Thyroid gland (tissue), 4 donors: ENCODE results near the gene KIAA1191. TPM values are rescaled to one million over a fixed set of nuclear protein-coding genes. Genes with fewer than 3 reads are reported as not detected.
A peak's percentile ranks its signal among the peaks of the same experiment; 100 is the strongest.
"Not testable (repeated sequence)": the region's sequence is repeated elsewhere in the genome, so short reads cannot be mapped to it uniquely, and the experiment has no call there.

Experiments used
- DNase-seq, 2 donors: peaks; one replicate each; pipeline ENCODE4 v3.0.0-alpha.2; 2019
- H3K27ac ChIP-seq, 3 donors: fragments of 200-600 bp; sonication (generic); 1 replicate in 2 of 3; 2 replicates in 1 of 3; pipeline ENCODE4 v1.5.1; 2016 to 2019; ENCODE audit warnings: mild to moderate bottlenecking in 1 of 3, moderate library complexity in 1 of 3
- H3K27me3 ChIP-seq: fragments of 200-600 bp; sonication (generic); one replicate; pipeline ENCODE4 v1.5.1; 2019
- H3K36me3 ChIP-seq, 2 donors: fragments of 200-600 bp; sonication (generic); one replicate each; pipeline ENCODE4 v1.5.1; 2016 to 2019
- H3K4me1 ChIP-seq, 2 donors: fragments of 200-600 bp; sonication (generic); one replicate each; pipeline ENCODE4 v1.5.1; 2017 to 2019
- H3K4me3 ChIP-seq, 3 donors: fragments of 200-600 bp; sonication (generic); replicated peaks in 1 of 3; 1 replicate in 2 of 3; 2 replicates in 1 of 3; pipeline ENCODE4 v1.5.1; 2016; ENCODE audit warnings: mild to moderate bottlenecking in 1 of 3
- H3K9me3 ChIP-seq: fragments of 200-600 bp; sonication (generic); one replicate; pipeline ENCODE4 v1.5.1; 2017
- POLR2A ChIP-seq, 2 donors: fragments of 450-650 bp; IDR thresholded peaks; one replicate each; pipeline ENCODE4 v1.6.1; 2017; ENCODE audit warnings: antibody characterized with exemption in 2 of 2, mild to moderate bottlenecking in 2 of 2, moderate library complexity in 1 of 2
- WGBS, 2 donors: methylation state at CpG; one replicate each; pipeline ENCODE4 v1.1.5; 2017; 5-methylcytosine and 5-hydroxymethylcytosine counted together
- intact Hi-C: fragments of 100-400 bp; cut with DNase I; formaldehyde crosslinking; loops from one replicate; pipeline ENCODE4 v1.15.1; 2023
- total RNA-seq, 4 donors: library from RNA; depleted of rRNA; stranded (reverse); fragments of >200 nt; gene quantifications; one replicate each; pipeline ENCODE4 v1.2.3, GENCODE V29; 2016
- TF ChIP-seq, protein P1 (sequence below), 6 experiments: fragments of 200-600 bp in 3 of 6; fragments of 450-650 bp in 3 of 6; sonication (generic) in 3 of 6; IDR thresholded peaks; one replicate each; pipeline ENCODE4 v1.5.1; 2016 to 2019; ENCODE audit warnings: antibody characterized with exemption in 6 of 6, mild to moderate bottlenecking in 2 of 6, inconsistent platforms in 1 of 6, moderate library complexity in 1 of 6

KIAA1191 gene, protein sequence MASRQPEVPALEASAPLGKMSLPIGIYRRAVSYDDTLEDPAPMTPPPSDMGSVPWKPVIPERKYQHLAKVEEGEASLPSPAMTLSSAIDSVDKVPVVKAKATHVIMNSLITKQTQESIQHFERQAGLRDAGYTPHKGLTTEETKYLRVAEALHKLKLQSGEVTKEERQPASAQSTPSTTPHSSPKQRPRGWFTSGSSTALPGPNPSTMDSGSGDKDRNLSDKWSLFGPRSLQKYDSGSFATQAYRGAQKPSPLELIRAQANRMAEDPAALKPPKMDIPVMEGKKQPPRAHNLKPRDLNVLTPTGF
- total RNA-seq = 100 to 1,000 TPM; 107 to 134 (median 119) TPM

GRCh38 chr5:176361437-176362232, at the start of gene KIAA1191:
KIAA1191 (minus strand) TSS chr5:176361764; CDS start chr5:176359508, 2,256 bp downstream.
- peaks cover 0 to 3% of the 10 kb centered on the region in 2 donors for H3K36me3 ChIP-seq
- H3K9me3 ChIP-seq = no peaks in the 10 kb centered on the region
- peak within 1 kb of the TSS in 2 of 3 donors; percentile 25 to 69 for H3K27ac ChIP-seq
- TF ChIP-seq, protein P1, sequence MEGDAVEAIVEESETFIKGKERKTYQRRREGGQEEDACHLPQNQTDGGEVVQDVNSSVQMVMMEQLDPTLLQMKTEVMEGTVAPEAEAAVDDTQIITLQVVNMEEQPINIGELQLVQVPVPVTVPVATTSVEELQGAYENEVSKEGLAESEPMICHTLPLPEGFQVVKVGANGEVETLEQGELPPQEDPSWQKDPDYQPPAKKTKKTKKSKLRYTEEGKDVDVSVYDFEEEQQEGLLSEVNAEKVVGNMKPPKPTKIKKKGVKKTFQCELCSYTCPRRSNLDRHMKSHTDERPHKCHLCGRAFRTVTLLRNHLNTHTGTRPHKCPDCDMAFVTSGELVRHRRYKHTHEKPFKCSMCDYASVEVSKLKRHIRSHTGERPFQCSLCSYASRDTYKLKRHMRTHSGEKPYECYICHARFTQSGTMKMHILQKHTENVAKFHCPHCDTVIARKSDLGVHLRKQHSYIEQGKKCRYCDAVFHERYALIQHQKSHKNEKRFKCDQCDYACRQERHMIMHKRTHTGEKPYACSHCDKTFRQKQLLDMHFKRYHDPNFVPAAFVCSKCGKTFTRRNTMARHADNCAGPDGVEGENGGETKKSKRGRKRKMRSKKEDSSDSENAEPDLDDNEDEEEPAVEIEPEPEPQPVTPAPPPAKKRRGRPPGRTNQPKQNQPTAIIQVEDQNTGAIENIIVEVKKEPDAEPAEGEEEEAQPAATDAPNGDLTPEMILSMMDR (IDR thresholded peaks at IDR 0.05) = peak in 4 of 6 experiments; percentile 11 to 49 (median 18)
- peak; percentile 6 to 98 for TF ChIP-seq POLR2A (IDR thresholded peaks at IDR 0.05)
- peak; percentile 94 for DNase-seq
- intact Hi-C loops = no loop called here
- peak within 1 kb of the TSS; percentile 57 to 99 (median 97) for H3K4me3 ChIP-seq
- 3 to 4% methylated on average over 21 to 24 of the region's 56 CpGs for WGBS, 2 donors
- no peaks in the 10 kb centered on the region for H3K27me3 ChIP-seq
- H3K4me1 ChIP-seq = peaks cover 14 to 23% of the 10 kb centered on the region in 2 donors

DNA sequence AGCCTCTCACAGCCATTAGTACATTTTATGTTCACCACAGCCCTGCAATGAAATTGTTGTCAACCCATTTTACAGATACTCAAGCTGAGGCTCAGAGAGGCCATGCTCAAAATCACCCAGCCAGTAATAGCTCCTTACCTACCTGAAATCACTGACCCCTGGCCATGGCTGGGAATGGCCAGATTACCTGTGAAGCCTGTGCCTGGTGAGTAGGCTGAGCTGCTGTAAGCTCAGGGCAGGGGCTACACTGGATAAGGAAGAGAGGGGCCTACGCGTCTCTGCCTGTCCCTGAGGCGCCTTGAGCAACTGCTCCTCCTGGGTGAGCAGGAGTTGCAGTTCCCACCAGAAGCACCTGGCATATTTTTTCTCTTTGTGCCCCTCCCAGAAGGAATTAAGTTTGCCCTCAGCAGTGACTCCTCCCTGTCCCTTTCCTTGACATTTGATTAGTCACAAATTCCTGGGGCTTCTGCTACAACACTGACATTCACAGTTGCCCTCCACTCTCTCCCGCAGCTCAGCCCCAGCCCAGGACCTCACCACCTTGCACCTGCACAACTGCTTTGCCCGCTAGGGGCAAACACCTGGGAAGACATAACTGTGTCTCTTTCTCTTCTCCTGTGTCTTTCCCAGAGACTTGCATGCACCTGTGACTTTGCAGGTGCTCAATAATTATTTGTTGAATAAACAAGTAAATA, 49.1 kb upstream of the KIAA1191 start:
- peaks cover 13 to 23% of the 10 kb centered on the region in 2 donors for H3K4me1 ChIP-seq
- no peak overlapping the region for H3K27ac ChIP-seq
- no peaks in the 10 kb centered on the region for H3K27me3 ChIP-seq
- no peaks in the 10 kb centered on the region for H3K9me3 ChIP-seq
- no peak for TF ChIP-seq POLR2A (IDR thresholded peaks at IDR 0.05)
- TF ChIP-seq, protein P1 (IDR thresholded peaks at IDR 0.05) = no peak
- H3K36me3 ChIP-seq = peaks cover 5 to 16% of the 10 kb centered on the region in 2 donors
- 85 to 96% methylated on average over 5 of the region's 5 CpGs for WGBS, 2 donors
- no peak overlapping the region for H3K4me3 ChIP-seq
- intact Hi-C loops = loop anchor here (5.0 kb wide), 1 partner anchor 37 kb away; the partner anchor contains the start of gene FAF2
- DNase-seq = no peak

DNA sequence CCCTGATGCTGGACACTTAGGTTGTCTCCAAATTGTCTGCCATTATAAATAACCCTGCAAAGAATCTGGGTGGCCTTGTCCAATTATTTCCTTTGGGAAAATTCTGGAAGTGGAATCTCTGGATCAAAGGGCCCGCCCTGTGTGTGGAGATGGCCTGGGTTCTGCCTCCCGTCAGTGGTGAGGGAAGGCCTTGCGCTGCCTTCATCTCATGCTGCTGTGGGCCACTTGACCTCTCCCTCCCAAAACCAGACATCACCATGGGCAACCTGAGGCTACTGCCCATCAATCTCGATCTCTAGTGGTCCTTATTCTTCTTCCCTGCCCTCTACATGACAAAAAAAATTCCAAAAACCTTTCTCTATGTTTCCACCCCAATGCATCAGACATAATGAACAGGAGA, 48.2 kb upstream of the KIAA1191 start:
- Histone ChIP-seq H3K4me3 (no peak overlapping the region), H3K27ac (no peak overlapping the region), H3K4me1 (peaks cover 5 to 14% of the 10 kb centered on the region in 2 donors), H3K9me3 (no peaks in the 10 kb centered on the region), H3K36me3 (peaks cover 5 to 16% of the 10 kb centered on the region in 2 donors), H3K27me3 (no peaks in the 10 kb centered on the region)
- WGBS, 2 donors = 90 to 95% methylated on average over 4 of the region's 4 CpGs
- no peak for TF ChIP-seq POLR2A (IDR thresholded peaks at IDR 0.05)
- TF ChIP-seq, protein P1 (IDR thresholded peaks at IDR 0.05) = no peak
- DNase-seq = no peak
- intact Hi-C loops = loop anchor here (5.0 kb wide), 1 partner anchor 38 kb away; the partner anchor contains the start of gene FAF2

DNA sequence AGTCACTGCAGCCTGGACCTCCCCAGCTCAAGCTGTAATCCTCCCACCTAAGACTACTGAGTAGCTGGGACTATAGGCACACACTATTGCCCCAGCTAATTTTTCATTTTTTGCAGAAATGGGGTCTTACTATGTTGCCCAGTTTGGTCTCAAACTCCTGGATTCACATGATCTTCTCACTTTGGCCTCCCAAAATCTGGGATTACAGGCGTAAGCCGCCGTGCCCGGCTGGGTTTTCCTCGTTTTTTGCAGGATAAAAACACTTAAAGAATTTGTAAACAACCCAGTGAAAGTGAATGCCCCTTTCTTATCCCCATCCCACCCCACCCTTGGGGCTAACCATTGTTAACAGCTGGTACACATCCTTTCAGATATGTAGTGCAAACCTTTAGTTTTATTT, 47.0 kb upstream of the KIAA1191 start:
- intact Hi-C loops = no loop called here
- Histone ChIP-seq H3K27me3 (no peaks in the 10 kb centered on the region), H3K4me1 (peaks cover 0 to 3% of the 10 kb centered on the region in 2 donors), H3K9me3 (no peaks in the 10 kb centered on the region), H3K36me3 (peaks cover 5 to 16% of the 10 kb centered on the region in 2 donors), H3K4me3 (no peak overlapping the region), H3K27ac (no peak overlapping the region)
- WGBS, 2 donors = 94 to 96% methylated on average over 5 of the region's 5 CpGs
- no peak for TF ChIP-seq POLR2A (IDR thresholded peaks at IDR 0.05)
- TF ChIP-seq, protein P1 (IDR thresholded peaks at IDR 0.05) = no peak
- DNase-seq = no peak

DNA sequence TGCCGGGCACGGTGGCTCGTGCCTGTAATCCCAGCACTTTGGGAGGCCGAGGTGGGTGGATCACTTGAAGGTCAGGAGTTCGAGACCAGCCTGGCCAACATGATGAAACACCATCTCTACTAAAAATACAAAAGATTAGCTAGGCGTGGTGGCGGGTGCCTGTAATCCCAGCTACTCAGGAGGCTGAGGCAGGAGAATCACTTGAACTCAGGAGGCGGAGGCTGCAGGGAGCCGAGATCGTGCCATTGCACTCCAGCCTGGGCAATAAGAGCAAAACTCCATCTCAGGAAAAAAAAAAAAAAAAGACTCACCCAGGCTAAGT, 46.6 kb upstream of the KIAA1191 start:
- H3K4me3 ChIP-seq, H3K4me1 ChIP-seq, H3K9me3 ChIP-seq, H3K27me3 ChIP-seq, DNase-seq, H3K27ac ChIP-seq, intact Hi-C loops: not testable (repeated sequence)
- 97 to 98% methylated on average over 10 of the region's 10 CpGs for WGBS, 2 donors
- H3K36me3 ChIP-seq = peaks cover 5 to 16% of the 10 kb centered on the region in 2 donors
